Uterus (tissue), 4 donors: ENCODE measurements around the gene PLSCR1. TPM values are rescaled to one million over a fixed set of nuclear protein-coding genes. Genes with fewer than 3 reads are reported as not detected.

ENCODE experiments used
- DNase-seq, 2 donors: peaks; one replicate each; pipeline ENCODE4 v3.0.0-alpha.2; 2019 to 2020
- H3K27ac ChIP-seq, 2 donors: fragments of 200-600 bp; sonication (generic); 1 replicate in 1 of 2; 2 replicates in 1 of 2; pipeline ENCODE4 v1.5.1; 2016 to 2018
- H3K27me3 ChIP-seq, 2 donors: fragments of 200-600 bp; sonication (generic); one replicate each; pipeline ENCODE4 v1.5.1; 2018 to 2019; ENCODE audit warnings: control low read depth in 1 of 2
- H3K36me3 ChIP-seq, 2 donors: fragments of 200-600 bp; sonication (generic); one replicate each; pipeline ENCODE4 v1.5.1; 2019; ENCODE audit warnings: control low read depth in 1 of 2
- H3K4me1 ChIP-seq, 2 donors: fragments of 200-600 bp; sonication (generic); one replicate each; pipeline ENCODE4 v1.5.1; 2018 to 2019; ENCODE audit warnings: control low read depth in 1 of 2
- H3K4me3 ChIP-seq, 2 donors: fragments of 200-600 bp; sonication (generic); 1 replicate in 1 of 2; 2 replicates in 1 of 2; pipeline ENCODE4 v1.5.1; 2018 to 2019; ENCODE audit warnings: mild to moderate bottlenecking in 1 of 2
- H3K9me3 ChIP-seq, 2 donors: fragments of 200-600 bp; sonication (generic); one replicate each; pipeline ENCODE4 v1.5.1; 2019; ENCODE audit warnings: control low read depth in 1 of 2
- CTCF ChIP-seq, 4 experiments: fragments of 200-600 bp in 2 of 4; fragments of 450-650 bp in 2 of 4; sonication (generic) in 2 of 4; IDR thresholded peaks; one replicate each; pipeline ENCODE4 v1.5.1; 2016 to 2019; ENCODE audit warnings: antibody characterized with exemption in 4 of 4, mild to moderate bottlenecking in 2 of 4, moderate library complexity in 1 of 4
- POLR2A ChIP-seq, 2 donors: fragments of 450-650 bp; IDR thresholded peaks; one replicate each; pipeline ENCODE4 v1.6.1; 2016; ENCODE audit warnings: antibody characterized with exemption in 2 of 2, mild to moderate bottlenecking in 1 of 2, moderate library complexity in 1 of 2
- intact Hi-C: fragments of 100-400 bp; cut with DNase I; formaldehyde crosslinking; loops from one replicate; pipeline ENCODE4 v1.15.1; 2023; ENCODE audit warnings: low total_unique reads
- total RNA-seq, 4 donors: library from RNA; depleted of rRNA in 3 of 4; stranded (reverse); fragments of >200 nt in 3 of 4; gene quantifications; one replicate each; pipeline versions ENCODE4 v1.1.0 to v1.2.4, GENCODE V29; 2014 to 2023
- donor health status: DM: yes; HTN: yes; CAD: no.

Gene PLSCR1
- total RNA-seq, 4 donors from 2014 or later, result 75.6 to 248 (median 116) TPM

GRCh38 chr3:146569314-146569713 is 24.9 kb upstream of the PLSCR1 start:
- intact Hi-C loops, result no loop called here
- Histone ChIP-seq H3K4me1 (no peaks in the 10 kb centered on the region), H3K27me3 (no peaks in the 10 kb centered on the region), H3K27ac (no peak overlapping the region), H3K9me3 (no peaks in the 10 kb centered on the region), H3K4me3 (no peak overlapping the region), H3K36me3 (no peaks in the 10 kb centered on the region)
- no peak for DNase-seq
- TF ChIP-seq CTCF (IDR thresholded peaks at IDR 0.05) (no peak), POLR2A (IDR thresholded peaks at IDR 0.05) (no peak)

GRCh38 chr3:146566138-146566537 is 21.7 kb upstream of the PLSCR1 start:
- no peak for TF ChIP-seq POLR2A (IDR thresholded peaks at IDR 0.05)
- no peak for TF ChIP-seq CTCF (IDR thresholded peaks at IDR 0.05)
- intact Hi-C loops, result no loop called here
- H3K4me3 ChIP-seq, result no peak overlapping the region

GRCh38 chr3:146561879-146562278 is 17.5 kb upstream of the PLSCR1 start:
- Histone ChIP-seq H3K9me3 (no peaks in the 10 kb centered on the region), H3K36me3 (no peaks in the 10 kb centered on the region), H3K4me3 (no peak overlapping the region), H3K27ac (no peak overlapping the region), H3K27me3 (no peaks in the 10 kb centered on the region), H3K4me1 (no peaks in the 10 kb centered on the region)
- intact Hi-C loops, result no loop called here
- DNase-seq, result no peak
- TF ChIP-seq CTCF (IDR thresholded peaks at IDR 0.05) (no peak), POLR2A (IDR thresholded peaks at IDR 0.05) (no peak)

More at GRCh38 chr3:146566138-146566537, 21.7 kb upstream of the PLSCR1 start:
- Histone ChIP-seq H3K27me3 (no peaks in the 10 kb centered on the region), H3K27ac (no peak overlapping the region), H3K9me3 (no peaks in the 10 kb centered on the region), H3K4me1 (no peaks in the 10 kb centered on the region), H3K36me3 (no peaks in the 10 kb centered on the region)
- DNase-seq, result no peak

GRCh38 chr3:146561463-146561862 is 17.1 kb upstream of the PLSCR1 start:
- H3K4me1 ChIP-seq, result no peaks in the 10 kb centered on the region
- no peaks in the 10 kb centered on the region for H3K36me3 ChIP-seq
- TF ChIP-seq CTCF (IDR thresholded peaks at IDR 0.05), result no peak
- TF ChIP-seq POLR2A (IDR thresholded peaks at IDR 0.05), result no peak
- no peak overlapping the region for H3K4me3 ChIP-seq
- H3K27ac ChIP-seq, result no peak overlapping the region
- DNase-seq, result no peak
- intact Hi-C loops, result no loop called here
- H3K9me3 ChIP-seq, result no peaks in the 10 kb centered on the region
- no peaks in the 10 kb centered on the region for H3K27me3 ChIP-seq

- Histone ChIP-seq H3K9me3 (no peaks in the 10 kb centered on the region), H3K4me3 (no peak overlapping the region), H3K27me3 (no peaks in the 10 kb centered on the region), H3K4me1 (no peaks in the 10 kb centered on the region), H3K36me3 (no peaks in the 10 kb centered on the region), H3K27ac (no peak overlapping the region)
- TF ChIP-seq CTCF (IDR thresholded peaks at IDR 0.05) (no peak), POLR2A (IDR thresholded peaks at IDR 0.05) (no peak)
- intact Hi-C loops, result no loop called here
- DNase-seq, result no peak
Measured at GRCh38 chr3:146560678-146561077, 16.3 kb upstream of the PLSCR1 start.
